ENCODE measurements around the gene STUB1.

STUB1 gene

GRCh38 chr16:646679-647172 lies 33.5 kb upstream of the STUB1 start:
- Histone ChIP-seq H3K27me3 (ENCODE audit: insufficient read depth, insufficient read length) (peaks cover 9% of the 10 kb centered on the region), H3K4me3 (ENCODE audit: insufficient read length, low read depth) (no peak overlapping the region), H3K36me3 (ENCODE audit: insufficient read depth, insufficient read length, low read length) (peaks cover 29% of the 10 kb centered on the region), H3K9ac (ENCODE audit: insufficient read length, low read depth) (no peak overlapping the region), H3K4me1 (ENCODE audit: insufficient read depth, insufficient read length) (peaks cover 32% of the 10 kb centered on the region), H3K9me3 (ENCODE audit: insufficient read depth, low read length) (no peaks in the 10 kb centered on the region)
- no peak for DNase-seq (ENCODE audit: low read depth, low spot score)
- TF ChIP-seq SUZ12 (IDR thresholded peaks at IDR 0.05; ENCODE audit: extremely low read depth, insufficient read depth, insufficient read length) = no peak
- no peak for TF ChIP-seq YY1 (IDR thresholded peaks at IDR 0.05; ENCODE audit: insufficient read depth, insufficient read length)
- no peak for TF ChIP-seq ZNF274 (IDR thresholded peaks at IDR 0.05; ENCODE audit: low read depth, low read length)

- DNase-seq (ENCODE audit: low read depth, low spot score) = no peak
- TF ChIP-seq SUZ12 (IDR thresholded peaks at IDR 0.05; ENCODE audit: extremely low read depth, insufficient read depth, insufficient read length) (no peak), YY1 (IDR thresholded peaks at IDR 0.05; ENCODE audit: insufficient read depth, insufficient read length) (no peak), ZNF274 (IDR thresholded peaks at IDR 0.05; ENCODE audit: low read depth, low read length) (no peak)
- Histone ChIP-seq H3K27me3 (ENCODE audit: insufficient read depth, insufficient read length) (peaks cover 9% of the 10 kb centered on the region), H3K4me3 (ENCODE audit: insufficient read length, low read depth) (no peak overlapping the region), H3K4me1 (ENCODE audit: insufficient read depth, insufficient read length) (peaks cover 32% of the 10 kb centered on the region), H3K36me3 (ENCODE audit: insufficient read depth, insufficient read length, low read length) (peaks cover 35% of the 10 kb centered on the region), H3K9ac (ENCODE audit: insufficient read length, low read depth) (no peak overlapping the region), H3K9me3 (ENCODE audit: insufficient read depth, low read length) (no peaks in the 10 kb centered on the region)
These were observed 32.9 kb upstream of the STUB1 start for GRCh38 chr16:647173-647902.

- peak overlapping the region; percentile 96 for H3K9ac ChIP-seq (ENCODE audit: insufficient read length, low read depth)
- H3K4me3 ChIP-seq (ENCODE audit: insufficient read length, low read depth) = peak overlapping the region; percentile 90
- H3K4me1 ChIP-seq (ENCODE audit: insufficient read depth, insufficient read length) = peaks cover 27% of the 10 kb centered on the region
- TF ChIP-seq ZNF274 (IDR thresholded peaks at IDR 0.05; ENCODE audit: low read depth, low read length) = no peak
- no peak for TF ChIP-seq YY1 (IDR thresholded peaks at IDR 0.05; ENCODE audit: insufficient read depth, insufficient read length)
- no peak for TF ChIP-seq SUZ12 (IDR thresholded peaks at IDR 0.05; ENCODE audit: extremely low read depth, insufficient read depth, insufficient read length)
- H3K27me3 ChIP-seq (ENCODE audit: insufficient read depth, insufficient read length) = no peaks in the 10 kb centered on the region
- H3K36me3 ChIP-seq (ENCODE audit: insufficient read depth, insufficient read length, low read length) = peaks cover 44% of the 10 kb centered on the region
- no peaks in the 10 kb centered on the region for H3K9me3 ChIP-seq (ENCODE audit: insufficient read depth, low read length)
- DNase-seq (ENCODE audit: low read depth, low spot score) = no peak
These were observed 32.0 kb upstream of the STUB1 start for GRCh38 chr16:648071-648780.

DNA sequence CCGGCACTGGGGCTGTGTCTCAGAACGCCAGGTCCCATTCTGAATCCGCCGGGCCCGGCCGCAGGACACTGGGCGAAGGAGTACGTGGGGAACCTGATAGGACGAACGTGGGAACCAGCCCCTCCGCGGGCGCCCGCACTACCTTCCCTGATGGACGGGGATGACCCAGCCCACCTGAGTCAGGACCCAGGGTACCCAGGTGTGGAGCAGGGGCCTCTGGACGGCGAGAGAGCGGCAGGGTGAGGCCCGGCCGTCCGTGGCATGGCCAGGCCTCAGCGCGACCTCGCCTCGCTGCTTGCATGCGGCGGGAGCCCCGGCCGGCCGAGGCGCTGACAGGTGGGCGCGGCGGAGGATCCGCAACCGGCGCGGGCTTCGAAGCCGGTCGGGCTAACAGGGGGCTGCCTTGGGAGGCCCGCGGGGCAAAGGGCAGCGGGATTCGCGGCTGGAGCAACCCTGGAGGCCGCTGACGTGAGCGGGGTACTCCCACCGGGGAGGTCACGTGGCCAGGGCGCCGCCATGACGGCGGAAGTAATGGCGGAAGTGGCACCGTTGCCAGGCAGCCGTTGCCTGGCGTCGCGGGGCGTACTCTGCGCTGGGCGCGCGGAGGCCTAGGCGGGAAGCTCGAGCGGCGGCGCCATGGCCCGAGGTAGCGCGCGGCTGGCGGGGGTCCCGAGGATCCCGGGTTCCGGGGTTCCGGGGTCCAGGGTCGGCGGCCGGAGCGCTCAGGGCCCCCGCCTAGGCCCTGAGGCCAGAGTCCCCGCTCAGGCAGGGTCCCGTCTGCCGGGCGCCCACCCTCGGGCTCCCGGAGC lies 31.2 kb upstream of the STUB1 start, which contains the start of gene WDR90:
WDR90 (plus strand) TSS at position 585 of the 809 bp plus-strand sequence; CDS start at position 637, 52 bp downstream.
- TF ChIP-seq ZNF274 (IDR thresholded peaks at IDR 0.05; ENCODE audit: low read depth, low read length) (no peak), SUZ12 (IDR thresholded peaks at IDR 0.05; ENCODE audit: extremely low read depth, insufficient read depth, insufficient read length) (no peak), YY1 (IDR thresholded peaks at IDR 0.05; ENCODE audit: insufficient read depth, insufficient read length) (peak; percentile 92)
- Histone ChIP-seq H3K9ac (ENCODE audit: insufficient read length, low read depth) (peak within 1 kb of the TSS; percentile 96), H3K27me3 (ENCODE audit: insufficient read depth, insufficient read length) (no peaks in the 10 kb centered on the region), H3K4me3 (ENCODE audit: insufficient read length, low read depth) (peak within 1 kb of the TSS; percentile 90), H3K9me3 (ENCODE audit: insufficient read depth, low read length) (no peaks in the 10 kb centered on the region), H3K36me3 (ENCODE audit: insufficient read depth, insufficient read length, low read length) (peaks cover 52% of the 10 kb centered on the region), H3K4me1 (ENCODE audit: insufficient read depth, insufficient read length) (peaks cover 30% of the 10 kb centered on the region)
- peak; percentile 87 for DNase-seq (ENCODE audit: low read depth, low spot score)

DNA sequence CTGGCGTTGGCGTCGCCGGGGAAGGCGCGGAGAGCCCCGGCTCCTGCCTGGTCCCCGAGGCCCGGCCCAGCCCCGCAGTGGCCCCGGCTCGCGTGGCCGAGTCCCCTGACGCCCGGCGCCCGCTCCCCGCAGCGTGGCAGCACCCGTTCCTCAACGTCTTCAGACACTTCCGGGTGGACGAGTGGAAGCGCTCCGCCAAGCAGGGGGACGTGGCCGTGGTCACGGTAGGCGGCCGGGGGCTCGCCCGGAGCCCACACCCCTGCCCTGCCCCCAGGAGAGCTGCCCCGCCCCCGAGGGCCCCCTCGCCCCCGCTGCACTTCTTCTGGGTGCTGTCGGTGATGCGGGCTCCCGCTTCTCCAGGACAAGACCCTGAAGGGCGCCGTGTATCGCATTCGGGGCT lies 30.6 kb upstream of the STUB1 start:
- H3K36me3 ChIP-seq (ENCODE audit: insufficient read depth, insufficient read length, low read length) = peaks cover 54% of the 10 kb centered on the region
- H3K4me3 ChIP-seq (ENCODE audit: insufficient read length, low read depth) = peak overlapping the region; percentile 90
- H3K9ac ChIP-seq (ENCODE audit: insufficient read length, low read depth) = peak overlapping the region; percentile 96
- no peak for TF ChIP-seq SUZ12 (IDR thresholded peaks at IDR 0.05; ENCODE audit: extremely low read depth, insufficient read depth, insufficient read length)
- no peak for TF ChIP-seq YY1 (IDR thresholded peaks at IDR 0.05; ENCODE audit: insufficient read depth, insufficient read length)
- TF ChIP-seq ZNF274 (IDR thresholded peaks at IDR 0.05; ENCODE audit: low read depth, low read length) = no peak
- H3K27me3 ChIP-seq (ENCODE audit: insufficient read depth, insufficient read length) = no peaks in the 10 kb centered on the region
- DNase-seq (ENCODE audit: low read depth, low spot score) = no peak
- peaks cover 28% of the 10 kb centered on the region for H3K4me1 ChIP-seq (ENCODE audit: insufficient read depth, insufficient read length)
- H3K9me3 ChIP-seq (ENCODE audit: insufficient read depth, low read length) = no peaks in the 10 kb centered on the region

- H3K4me3 ChIP-seq (ENCODE audit: insufficient read length, low read depth) = no peak overlapping the region
- TF ChIP-seq YY1 (IDR thresholded peaks at IDR 0.05; ENCODE audit: insufficient read depth, insufficient read length) (no peak), SUZ12 (IDR thresholded peaks at IDR 0.05; ENCODE audit: extremely low read depth, insufficient read depth, insufficient read length) (no peak), ZNF274 (IDR thresholded peaks at IDR 0.05; ENCODE audit: low read depth, low read length) (no peak)
- H3K4me1 ChIP-seq (ENCODE audit: insufficient read depth, insufficient read length) = peaks cover 17% of the 10 kb centered on the region
- H3K36me3 ChIP-seq (ENCODE audit: insufficient read depth, insufficient read length, low read length) = peaks cover 71% of the 10 kb centered on the region
- H3K27me3 ChIP-seq (ENCODE audit: insufficient read depth, insufficient read length) = no peaks in the 10 kb centered on the region
- no peak for DNase-seq (ENCODE audit: low read depth, low spot score)
- no peak overlapping the region for H3K9ac ChIP-seq (ENCODE audit: insufficient read length, low read depth)
- no peaks in the 10 kb centered on the region for H3K9me3 ChIP-seq (ENCODE audit: insufficient read depth, low read length)
These were observed 28.4 kb upstream of the STUB1 start for GRCh38 chr16:651844-652243.

Data from NT2/D1 (cell line).